Karpas-422 (cell line): Measurements from ENCODE around the gene KCNS1. TPM values are rescaled to one million over a fixed set of nuclear protein-coding genes. Genes with fewer than 3 reads are reported as not detected.

Source experiments
- DNase-seq: peaks from one replicate; pipeline ENCODE4 v3.0.0-alpha.2; 2015
- H2AFZ ChIP-seq: fragments of 200-600 bp; sonication (generic); 2 replicates; pipeline ENCODE4 v1.6.1; 2014; ENCODE audit warnings: antibody characterized with exemption, low read length, mixed read lengths
- H3K27ac ChIP-seq: fragments of 200-600 bp; sonication (generic); 2 replicates; pipeline ENCODE4 v1.5.1; 2014; ENCODE audit warnings: mild to moderate bottlenecking, low read length, moderate library complexity
- H3K27me3 ChIP-seq: fragments of 200-600 bp; sonication (generic); 2 replicates; pipeline ENCODE4 v1.6.1; 2014; ENCODE audit warnings: low read length, mixed read lengths
- H3K36me3 ChIP-seq: fragments of 200-600 bp; sonication (generic); 2 replicates; pipeline ENCODE4 v1.6.1; 2014; ENCODE audit warnings: low read length, mixed read lengths; ENCODE audit not compliant: insufficient read depth
- H3K4me1 ChIP-seq: fragments of 200-600 bp; sonication (generic); 2 replicates; pipeline ENCODE4 v1.6.1; 2014; ENCODE audit warnings: mild to moderate bottlenecking, low read length, mixed read lengths
- H3K4me2 ChIP-seq: fragments of 200-600 bp; sonication (generic); 2 replicates; pipeline ENCODE4 v1.6.1; 2014; ENCODE audit warnings: low read length, low read depth, mild to moderate bottlenecking; ENCODE audit not compliant: poor library complexity, severe bottlenecking
- H3K4me3 ChIP-seq: fragments of 200-600 bp; sonication (generic); 2 replicates; pipeline ENCODE4 v1.5.1; 2014; ENCODE audit warnings: mild to moderate bottlenecking, antibody characterized with exemption, low read length, mixed read lengths
- H3K79me2 ChIP-seq: fragments of 200-600 bp; sonication (generic); 2 replicates; pipeline ENCODE4 v1.6.1; 2014; ENCODE audit warnings: mild to moderate bottlenecking, low read length, mixed read lengths
- H3K9ac ChIP-seq: fragments of 200-600 bp; sonication (generic); 2 replicates; pipeline ENCODE4 v1.6.0; 2014; ENCODE audit warnings: low read length
- H3K9me2 ChIP-seq: fragments of 200-600 bp; sonication (generic), shearing (Covaris generic); replicated peaks from 2 replicates; pipeline ENCODE4 v1.6.0; 2014; ENCODE audit warnings: mild to moderate bottlenecking, low read length, moderate library complexity; ENCODE audit not compliant: insufficient read depth
- H3K9me3 ChIP-seq: fragments of 300-700, 200-600 bp; sonication (generic); 2 replicates; pipeline ENCODE4 v1.6.1; 2014; ENCODE audit warnings: low read length, mixed read lengths
- H4K20me1 ChIP-seq: fragments of 200-600 bp; sonication (generic); 2 replicates; pipeline ENCODE4 v1.6.1; 2014; ENCODE audit warnings: mild to moderate bottlenecking, antibody characterized with exemption, low read length, low read depth; ENCODE audit not compliant: insufficient read depth
- total RNA-seq: library from RNA; depleted of rRNA; stranded (reverse); fragments of >200 nt; shearing (Covaris generic); gene quantifications from 2 replicates; pipeline ENCODE4 v1.2.3, GENCODE V29; 2014; ENCODE audit warnings: low replicate concordance

KCNS1 gene
- total RNA-seq, 1 experiment from 2014 or later: not detected

GRCh38 chr20:45124365-45124764, 23.4 kb upstream of the KCNS1 start, which contains the start of gene WFDC12:
Gene WFDC12 (minus strand): TSS chr20:45124465. CDS start chr20:45124447, 18 bp downstream.
- DNase-seq: no peak
- H3K27me3 ChIP-seq: 0 out of 2 replicates have a peak, but pooled peaks cover 2% of the 10 kb centered on the region
- no peaks in the 10 kb centered on the region for H4K20me1 ChIP-seq
- H3K4me1 ChIP-seq: no peaks in the 10 kb centered on the region
- no peak within 1 kb of the TSS for H3K4me2 ChIP-seq
- H3K27ac ChIP-seq: no peak within 1 kb of the TSS
- no peaks in the 10 kb centered on the region for H3K9me3 ChIP-seq
- H3K79me2 ChIP-seq: no peaks in the 10 kb centered on the region
- H2AFZ ChIP-seq: no peak within 1 kb of the TSS
- no peak within 1 kb of the TSS for H3K9ac ChIP-seq
- no peaks in the 10 kb centered on the region for H3K9me2 ChIP-seq
- H3K4me3 ChIP-seq: no peak within 1 kb of the TSS
- H3K36me3 ChIP-seq: no peaks in the 10 kb centered on the region

DNA sequence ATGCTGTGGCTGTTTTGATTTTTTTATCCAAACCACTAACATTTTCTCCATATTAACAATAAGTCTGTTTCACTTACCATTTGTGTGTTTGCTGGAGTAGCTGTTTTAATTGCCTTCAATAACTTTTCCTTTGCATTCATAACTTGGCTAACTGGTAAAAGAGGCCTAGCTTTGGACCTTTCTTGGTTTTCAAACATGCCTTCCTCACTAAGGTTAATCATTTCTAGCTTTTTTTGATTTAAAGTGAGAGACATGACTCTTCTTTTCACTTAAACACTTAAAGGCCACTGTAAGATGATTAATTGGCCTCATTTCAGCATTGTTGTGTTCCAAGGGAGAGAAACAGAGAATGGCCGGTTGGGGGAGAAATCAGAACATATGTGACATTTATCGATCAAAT, 20.5 kb upstream of the KCNS1 start:
- Histone ChIP-seq H3K4me2 (no peak overlapping the region), H3K27ac (no peak overlapping the region), H3K4me3 (no peak overlapping the region), H4K20me1 (no peaks in the 10 kb centered on the region), H3K79me2 (no peaks in the 10 kb centered on the region), H3K4me1 (no peaks in the 10 kb centered on the region), H3K36me3 (no peaks in the 10 kb centered on the region), H3K9me2 (no peaks in the 10 kb centered on the region), H3K9me3 (no peaks in the 10 kb centered on the region), H3K9ac (no peak overlapping the region), H2AFZ (no peak overlapping the region), H3K27me3 (0 out of 2 replicates have a peak, but pooled peaks cover 2% of the 10 kb centered on the region)
- DNase-seq: no peak

- no peaks in the 10 kb centered on the region for H3K79me2 ChIP-seq
- no peaks in the 10 kb centered on the region for H3K9me2 ChIP-seq
- H3K9ac ChIP-seq: no peak overlapping the region
- no peak overlapping the region for H2AFZ ChIP-seq
- DNase-seq: no peak
- no peaks in the 10 kb centered on the region for H3K9me3 ChIP-seq
- H3K4me3 ChIP-seq: no peak overlapping the region
- H3K36me3 ChIP-seq: no peaks in the 10 kb centered on the region
- H3K27me3 ChIP-seq: no peaks in the 10 kb centered on the region
- H4K20me1 ChIP-seq: no peaks in the 10 kb centered on the region
- H3K27ac ChIP-seq: no peak overlapping the region
- H3K4me2 ChIP-seq: no peak overlapping the region
- peaks cover 4% of the 10 kb centered on the region for H3K4me1 ChIP-seq
Observed at GRCh38 chr20:45119556-45120266, 18.8 kb upstream of the KCNS1 start.

DNA sequence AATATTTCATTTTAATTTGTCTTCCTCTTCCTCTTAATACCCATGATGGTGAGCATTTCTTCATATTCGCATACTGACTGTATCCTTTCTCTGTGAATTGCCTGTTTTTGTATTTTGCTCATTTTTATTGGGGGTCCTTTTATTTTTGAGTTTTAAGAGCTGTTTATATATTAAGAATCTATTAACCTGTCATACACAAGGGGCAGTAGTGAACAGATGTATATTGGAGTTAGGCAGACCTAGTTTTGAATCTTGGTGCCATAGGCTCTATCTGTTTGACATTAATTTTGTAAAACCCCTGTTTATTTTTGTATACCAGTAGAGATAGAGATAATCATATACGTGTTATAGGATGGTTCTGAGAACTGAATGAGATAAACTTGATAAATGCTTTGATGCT, 17.1 kb upstream of the KCNS1 start:
- no peaks in the 10 kb centered on the region for H3K36me3 ChIP-seq
- no peak overlapping the region for H2AFZ ChIP-seq
- no peak overlapping the region for H3K4me2 ChIP-seq
- no peaks in the 10 kb centered on the region for H3K79me2 ChIP-seq
- H3K9me3 ChIP-seq: no peaks in the 10 kb centered on the region
- H3K4me3 ChIP-seq: no peak overlapping the region
- peaks cover 4% of the 10 kb centered on the region for H3K4me1 ChIP-seq
- H4K20me1 ChIP-seq: no peaks in the 10 kb centered on the region
- no peak for DNase-seq
- H3K27me3 ChIP-seq: no peaks in the 10 kb centered on the region
- H3K9me2 ChIP-seq: no peaks in the 10 kb centered on the region
- no peak overlapping the region for H3K9ac ChIP-seq
- H3K27ac ChIP-seq: no peak overlapping the region

DNA sequence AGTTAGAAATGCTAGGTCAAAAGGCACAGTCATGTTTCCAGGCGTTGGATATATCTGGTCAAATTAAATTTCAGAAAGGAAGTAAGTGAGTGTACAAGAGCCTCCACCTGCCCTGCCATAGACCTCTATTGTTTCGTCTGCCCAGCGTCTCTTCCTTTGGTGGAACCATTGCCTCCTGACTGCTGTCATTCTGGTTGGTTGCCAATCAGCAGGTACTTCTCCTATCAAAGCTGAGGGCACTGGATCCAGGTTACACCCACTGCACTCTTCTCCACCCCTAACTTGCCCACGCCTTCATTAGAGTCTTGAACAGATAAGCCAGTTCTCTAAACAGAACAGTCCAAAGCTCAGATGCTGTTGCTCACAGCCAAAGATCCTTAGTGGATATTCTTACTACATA, 16.7 kb upstream of the KCNS1 start:
- no peaks in the 10 kb centered on the region for H3K79me2 ChIP-seq
- no peak overlapping the region for H2AFZ ChIP-seq
- H3K4me3 ChIP-seq: no peak overlapping the region
- peak; percentile 55 for DNase-seq
- peaks cover 4% of the 10 kb centered on the region for H3K4me1 ChIP-seq
- H4K20me1 ChIP-seq: no peaks in the 10 kb centered on the region
- no peaks in the 10 kb centered on the region for H3K27me3 ChIP-seq
- no peaks in the 10 kb centered on the region for H3K36me3 ChIP-seq
- no peaks in the 10 kb centered on the region for H3K9me3 ChIP-seq
- no peak overlapping the region for H3K4me2 ChIP-seq
- no peaks in the 10 kb centered on the region for H3K9me2 ChIP-seq
- no peak overlapping the region for H3K27ac ChIP-seq
- H3K9ac ChIP-seq: no peak overlapping the region

- no peak overlapping the region for H3K9ac ChIP-seq
Observed at GRCh38 chr20:45115829-45116228, 14.9 kb upstream of the KCNS1 start.

GRCh38 chr20:45115386-45115774, 14.5 kb upstream of the KCNS1 start:
- H3K9ac ChIP-seq: no peak overlapping the region
- H3K27ac ChIP-seq: no peak overlapping the region
- H4K20me1 ChIP-seq: no peaks in the 10 kb centered on the region
- no peaks in the 10 kb centered on the region for H3K9me2 ChIP-seq
- no peaks in the 10 kb centered on the region for H3K79me2 ChIP-seq
- peaks cover 4% of the 10 kb centered on the region for H3K4me1 ChIP-seq
- no peaks in the 10 kb centered on the region for H3K9me3 ChIP-seq
- no peak overlapping the region for H2AFZ ChIP-seq
- no peak for DNase-seq
- H3K27me3 ChIP-seq: no peaks in the 10 kb centered on the region
- no peak overlapping the region for H3K4me3 ChIP-seq
- H3K4me2 ChIP-seq: no peak overlapping the region
- H3K36me3 ChIP-seq: no peaks in the 10 kb centered on the region

More at GRCh38 chr20:45115829-45116228, 14.9 kb upstream of the KCNS1 start:
- H3K27ac ChIP-seq: no peak overlapping the region
- H2AFZ ChIP-seq: no peak overlapping the region
- H4K20me1 ChIP-seq: no peaks in the 10 kb centered on the region
- H3K4me1 ChIP-seq: peaks cover 4% of the 10 kb centered on the region
- H3K79me2 ChIP-seq: no peaks in the 10 kb centered on the region
- no peak overlapping the region for H3K4me2 ChIP-seq
- no peak overlapping the region for H3K4me3 ChIP-seq
- H3K36me3 ChIP-seq: no peaks in the 10 kb centered on the region
- no peaks in the 10 kb centered on the region for H3K9me2 ChIP-seq
- H3K27me3 ChIP-seq: no peaks in the 10 kb centered on the region
- DNase-seq: no peak
- no peaks in the 10 kb centered on the region for H3K9me3 ChIP-seq

DNA sequence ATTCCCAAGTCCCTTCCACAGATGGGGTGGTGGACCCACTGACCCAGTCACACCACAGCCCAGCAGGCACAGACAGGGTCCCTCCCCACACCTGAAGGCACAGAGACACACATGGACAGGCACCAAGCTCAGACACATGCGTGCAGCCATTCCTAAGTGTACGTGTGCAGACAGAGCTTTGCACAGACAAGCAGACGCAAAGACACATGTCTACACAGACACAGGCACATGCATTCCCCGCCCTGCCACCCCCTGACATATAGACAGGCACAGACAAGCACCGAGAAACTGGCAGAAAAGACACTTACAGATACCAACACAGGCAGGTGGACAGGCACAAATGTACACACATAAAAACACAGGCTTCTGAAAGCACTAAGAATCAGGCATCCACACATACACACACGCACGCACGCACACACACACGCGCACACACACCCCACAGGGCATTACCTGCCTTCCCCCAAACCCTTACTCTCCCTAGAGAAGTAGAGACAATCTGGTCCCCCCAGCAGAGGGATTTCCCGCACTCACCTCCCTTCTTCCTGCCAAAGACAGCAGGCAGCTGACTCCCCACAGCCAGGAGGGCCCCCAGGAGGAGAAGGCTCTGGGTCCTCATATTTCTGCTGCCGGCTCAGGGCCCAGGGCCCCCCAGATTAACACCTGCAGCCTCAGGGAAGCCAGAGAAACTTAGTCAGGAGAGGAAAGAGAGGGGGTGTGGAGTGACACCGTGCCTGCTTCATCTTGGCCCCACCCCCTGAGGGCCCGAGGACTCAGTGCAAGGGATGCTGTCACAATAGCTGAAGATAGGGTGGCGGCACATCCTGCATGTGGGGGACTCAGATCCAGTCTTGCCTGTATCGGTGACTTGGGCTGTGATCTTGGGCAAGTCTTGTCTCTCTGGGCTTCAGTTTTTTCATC, 13.8 kb upstream of the KCNS1 start, which contains the start of gene WFDC5:
TSS of gene WFDC5 (minus strand) at position 710 of the 921 bp plus-strand sequence. CDS start at position 619, 91 bp downstream.
- no peaks in the 10 kb centered on the region for H3K9me2 ChIP-seq
- no peaks in the 10 kb centered on the region for H3K79me2 ChIP-seq
- peaks cover 4% of the 10 kb centered on the region for H3K4me1 ChIP-seq
- H3K27me3 ChIP-seq: no peaks in the 10 kb centered on the region
- no peak within 1 kb of the TSS for H3K4me2 ChIP-seq
- no peaks in the 10 kb centered on the region for H4K20me1 ChIP-seq
- H3K4me3 ChIP-seq: no peak within 1 kb of the TSS
- H3K9me3 ChIP-seq: no peaks in the 10 kb centered on the region
- H3K9ac ChIP-seq: no peak within 1 kb of the TSS
- no peaks in the 10 kb centered on the region for H3K36me3 ChIP-seq
- peak; percentile 52 for DNase-seq
- no peak within 1 kb of the TSS for H3K27ac ChIP-seq
- no peak within 1 kb of the TSS for H2AFZ ChIP-seq
